Measurements from ENCODE around the gene GSTM3.

Gene GSTM3

GRCh38 chr1:109740615-109741373 lies at the start of gene GSTM3:
TSS of gene GSTM3 (minus strand) at chr1:109741038. CDS start at chr1:109740287, 751 bp downstream.
- no peak for DNase-seq (ENCODE audit: low spot score)

- no peak for DNase-seq (ENCODE audit: low spot score)
Observed at GRCh38 chr1:109790329-109790728, 49.5 kb upstream of the GSTM3 start.

GRCh38 chr1:109789551-109790180 lies 48.8 kb upstream of the GSTM3 start:
- DNase-seq (ENCODE audit: low spot score): no peak

DNA sequence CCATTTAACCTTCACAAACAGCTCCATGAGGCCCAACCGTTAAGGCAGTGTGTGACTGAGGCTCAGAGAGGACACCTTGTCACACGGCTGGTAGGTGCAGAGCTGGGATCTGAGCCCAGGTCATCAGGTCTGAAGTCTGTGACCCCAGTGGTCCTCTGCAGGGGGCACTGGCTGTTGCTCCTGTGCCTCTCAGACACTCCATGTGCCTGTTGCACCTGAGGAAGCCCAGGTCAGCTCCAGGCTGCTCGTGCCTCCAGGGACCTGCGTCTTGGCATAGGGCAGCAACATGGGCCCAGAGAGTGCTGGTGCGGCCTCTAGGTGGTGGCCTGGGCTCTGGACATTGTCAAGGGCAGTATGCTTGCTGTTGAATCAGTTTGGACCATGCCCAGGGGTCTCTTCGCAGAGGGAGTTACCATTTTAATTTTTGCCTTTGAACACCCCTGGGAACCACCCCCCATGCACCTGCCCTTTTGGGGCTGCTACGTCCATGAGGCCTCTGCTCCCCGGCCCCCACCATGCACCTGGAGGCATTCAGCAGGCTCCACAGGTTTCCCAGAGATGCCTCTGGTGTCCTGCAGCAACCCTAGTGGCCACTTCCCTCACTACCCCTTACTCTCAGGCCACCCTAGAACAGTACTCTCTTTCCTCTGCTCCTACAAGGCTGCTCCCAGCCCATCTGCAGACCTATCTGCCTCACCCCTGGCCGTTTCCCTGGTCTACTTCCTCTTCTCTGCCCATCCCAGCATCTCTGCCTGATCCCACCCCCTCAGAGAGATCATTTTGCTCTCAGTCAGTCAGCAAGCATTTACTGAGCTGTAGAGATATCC lies 48.1 kb upstream of the GSTM3 start:
- peak; percentile 80 for DNase-seq (ENCODE audit: low spot score)

GRCh38 chr1:109787845-109788601 lies 47.2 kb upstream of the GSTM3 start:
- DNase-seq (ENCODE audit: low spot score): no peak

- no peak for DNase-seq (ENCODE audit: low spot score)
Observed at GRCh38 chr1:109787211-109787844, 46.5 kb upstream of the GSTM3 start.

DNA sequence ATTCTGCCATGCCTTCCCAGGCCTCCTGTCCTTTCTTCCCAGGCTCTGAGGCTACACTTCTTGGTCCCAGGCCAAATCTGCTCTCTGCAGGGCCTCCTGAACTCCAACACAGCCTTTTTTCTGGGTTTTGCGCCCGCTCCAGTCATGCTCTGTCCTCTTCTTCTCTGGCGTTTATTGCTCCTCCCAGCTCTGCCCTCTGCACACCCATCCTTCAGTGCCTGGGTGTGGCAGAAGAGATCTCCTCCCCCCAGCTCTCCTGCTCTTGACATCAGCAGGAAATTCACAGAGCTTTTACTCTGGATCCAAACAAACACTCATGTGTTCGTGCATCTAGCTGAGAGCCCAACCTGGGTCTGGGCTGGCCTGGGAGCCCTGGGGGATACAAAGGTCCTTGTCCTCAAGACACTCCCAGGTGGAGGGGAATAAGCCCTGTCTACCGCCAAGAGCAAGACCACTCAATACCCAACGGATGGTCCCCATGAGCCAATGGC lies 45.7 kb upstream of the GSTM3 start:
- DNase-seq (ENCODE audit: low spot score): no peak

GRCh38 chr1:109786112-109786480 lies 45.3 kb upstream of the GSTM3 start:
- DNase-seq (ENCODE audit: low spot score): no peak

DNA sequence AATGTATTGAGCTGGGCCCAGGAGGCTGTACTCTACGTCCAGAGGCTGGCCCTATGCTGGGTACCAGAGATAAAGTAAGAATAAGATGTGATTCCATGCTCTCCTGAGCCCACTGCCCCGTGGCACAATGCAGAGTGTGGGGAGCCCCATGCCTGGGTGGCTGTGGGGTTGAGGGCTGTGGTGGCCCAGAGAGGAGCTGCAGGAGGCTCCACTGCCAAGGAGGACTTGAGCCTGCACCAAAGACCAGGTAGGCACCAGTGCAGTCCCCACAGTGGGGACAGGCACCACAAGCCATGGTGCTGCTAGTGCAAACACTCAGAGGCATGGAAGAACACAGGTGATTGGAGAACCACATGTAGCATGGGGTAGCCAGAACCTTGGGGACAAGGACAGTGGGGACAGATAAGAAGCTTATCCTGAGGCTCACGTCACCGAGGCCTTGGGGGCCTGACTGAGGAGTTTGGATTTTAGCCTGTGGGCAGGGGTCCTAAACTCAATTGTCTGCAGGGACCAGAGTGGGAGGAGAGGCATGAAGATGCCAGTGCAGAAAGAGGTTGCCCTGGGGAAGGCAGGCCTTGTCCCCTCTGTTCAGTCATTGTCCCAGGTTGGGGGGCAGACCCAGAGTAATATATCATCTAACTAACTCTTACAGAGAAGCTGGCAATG lies 44.7 kb upstream of the GSTM3 start:
- DNase-seq (ENCODE audit: low spot score): no peak

DNA sequence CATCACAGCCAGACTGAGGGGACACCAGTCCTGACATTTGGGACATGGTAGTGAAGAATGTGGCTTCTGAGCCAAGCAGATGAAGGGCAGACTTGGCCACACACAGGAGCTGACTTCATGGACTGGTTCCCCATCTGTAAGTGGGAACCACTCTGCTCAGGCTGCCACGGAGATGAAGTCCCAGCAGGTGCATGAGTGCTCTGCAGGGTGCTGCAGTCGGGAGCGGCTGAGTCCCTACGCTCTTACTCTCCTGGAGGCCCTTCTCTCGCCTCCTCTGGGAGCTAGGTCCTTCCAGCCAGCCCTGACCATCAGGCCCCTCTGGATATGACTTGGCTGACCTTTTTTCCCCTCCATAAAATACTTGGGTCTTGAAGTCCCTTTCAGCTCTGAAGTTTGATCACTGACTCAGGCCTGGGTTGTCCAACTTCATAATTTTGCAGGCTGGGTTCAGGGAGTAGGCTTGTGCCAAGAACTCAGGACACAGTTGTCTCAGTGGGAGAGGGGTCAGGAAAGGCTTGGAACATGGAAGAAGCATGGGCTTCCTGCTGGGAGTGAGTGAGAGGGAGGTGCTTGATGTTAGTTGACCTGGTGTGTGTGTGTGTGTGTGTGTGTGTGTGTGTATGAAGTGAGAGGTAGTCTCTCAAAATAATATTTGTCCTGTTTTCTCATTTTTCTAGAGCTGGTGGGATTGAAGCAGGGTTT lies 43.9 kb upstream of the GSTM3 start:
- no peak for DNase-seq (ENCODE audit: low spot score)

DNA sequence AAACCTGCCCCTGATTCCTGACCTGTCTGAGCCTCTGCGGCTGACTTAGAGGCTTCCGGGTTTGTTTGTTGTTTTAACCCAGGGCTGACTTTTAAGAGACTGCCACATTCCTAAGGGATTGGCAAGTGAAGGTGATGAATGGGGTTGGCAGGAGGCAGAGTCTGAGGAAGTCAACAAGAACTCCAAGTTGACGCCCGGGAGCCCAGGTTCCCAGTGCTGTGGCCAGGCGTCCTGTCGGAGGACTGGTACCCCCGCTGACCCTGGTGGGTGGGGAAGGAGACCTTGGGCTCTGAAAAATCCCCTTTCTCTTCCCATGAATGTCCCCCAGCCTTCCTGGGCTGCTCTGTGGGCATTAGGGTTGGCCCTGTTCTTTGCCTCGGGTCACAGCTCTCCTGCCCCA lies 42.6 kb upstream of the GSTM3 start:
- DNase-seq (ENCODE audit: low spot score): no peak

DNA sequence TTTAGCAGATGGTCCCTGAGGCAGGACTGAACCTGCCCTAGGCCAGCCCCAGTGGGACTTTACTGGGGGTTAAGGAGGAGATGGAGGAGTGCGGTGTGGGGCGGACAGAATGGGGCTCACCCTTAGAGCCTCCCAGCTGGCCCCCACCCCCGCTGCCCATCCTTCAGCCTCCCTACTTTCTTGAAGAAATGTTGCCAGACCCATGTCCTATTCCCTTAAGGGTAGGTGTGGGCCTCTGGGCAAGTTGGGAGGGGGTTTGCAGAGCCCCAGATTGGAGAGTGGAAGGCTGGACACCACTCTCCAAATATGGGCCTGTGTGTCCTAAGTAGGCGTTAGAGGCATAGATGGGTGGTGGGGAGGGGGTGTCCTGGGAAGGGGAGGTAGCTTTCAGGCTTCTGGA lies 42.1 kb upstream of the GSTM3 start:
- DNase-seq (ENCODE audit: low spot score): no peak

- DNase-seq (ENCODE audit: low spot score): no peak
Observed at GRCh38 chr1:109782514-109782913, 41.7 kb upstream of the GSTM3 start.

- no peak for DNase-seq (ENCODE audit: low spot score)
Observed at GRCh38 chr1:109781806-109782205, 41.0 kb upstream of the GSTM3 start.

DNA sequence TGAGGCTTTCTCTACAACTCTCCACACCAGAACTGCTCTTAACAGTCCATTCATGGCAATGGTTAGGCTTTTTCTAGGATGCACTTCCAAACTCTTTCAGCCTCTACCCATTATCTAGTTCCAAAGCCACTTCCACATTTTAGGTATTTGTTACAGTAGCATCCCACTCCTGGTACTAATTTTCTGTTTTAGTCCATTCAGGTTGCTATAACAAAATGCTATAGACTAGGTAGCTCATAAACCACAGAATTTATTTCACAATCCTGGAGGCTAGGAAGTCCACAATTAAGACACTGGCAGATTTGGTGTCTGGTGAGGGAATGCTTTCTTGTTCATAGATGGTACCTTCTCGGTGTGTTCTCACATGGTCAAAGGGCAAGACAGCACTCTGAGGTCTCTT lies 40.1 kb upstream of the GSTM3 start:
- no peak for DNase-seq (ENCODE audit: low spot score)

GRCh38 chr1:109777980-109778625 lies 37.3 kb upstream of the GSTM3 start:
- no peak for DNase-seq (ENCODE audit: low spot score)

DNA sequence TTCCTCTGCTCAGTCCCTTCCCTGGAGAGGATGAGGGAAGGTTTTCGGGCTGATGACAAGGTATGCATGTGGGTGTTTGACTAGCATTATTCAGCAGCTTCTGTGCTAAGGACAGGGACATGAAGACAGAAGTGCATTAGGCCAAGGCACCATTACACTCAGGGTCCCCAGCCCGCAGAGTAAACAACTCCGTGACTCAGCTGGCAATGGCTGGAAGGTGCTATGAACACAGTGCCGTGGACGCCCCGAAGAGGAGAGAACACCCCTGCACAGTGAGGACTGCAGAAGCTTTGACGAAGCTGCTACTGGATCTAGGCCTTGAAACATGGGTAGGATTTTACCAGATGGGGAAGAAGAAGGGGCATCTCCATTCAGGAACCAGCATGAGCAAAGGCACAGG lies 36.6 kb upstream of the GSTM3 start:
- DNase-seq (ENCODE audit: low spot score): no peak

GRCh38 chr1:109776911-109777310 lies 36.1 kb upstream of the GSTM3 start:
- DNase-seq (ENCODE audit: low spot score): peak; percentile 75

GRCh38 chr1:109776206-109776835 lies 35.5 kb upstream of the GSTM3 start:
- DNase-seq (ENCODE audit: low spot score): no peak
